ENCODE results near the gene RELA.
"Not testable (repeated sequence)": the region's sequence is repeated elsewhere in the genome, so short reads cannot be mapped to it uniquely, and the experiment has no call there.

The RELA gene

GRCh38 chr11:65649656-65650546 lies 12.8 kb downstream of the RELA start:
- DNase-seq = no peak

GRCh38 chr11:65648997-65649493 lies 13.7 kb downstream of the RELA start:
- DNase-seq = no peak

- DNase-seq = peak; percentile 87
These were observed 15.6 kb downstream of the RELA start for GRCh38 chr11:65646958-65647701.

- no peak for DNase-seq
These were observed 16.3 kb downstream of the RELA start for GRCh38 chr11:65646288-65646957.

- DNase-seq = no peak
These were observed 17.0 kb downstream of the RELA start for GRCh38 chr11:65645710-65646109.

- no peak for DNase-seq
These were observed 17.9 kb downstream of the RELA start for GRCh38 chr11:65644837-65645236.

GRCh38 chr11:65643971-65644370 lies 18.7 kb downstream of the RELA start:
- no peak for DNase-seq

GRCh38 chr11:65642014-65642671 lies 20.6 kb downstream of the RELA start:
- DNase-seq = no peak

- DNase-seq = no peak
These were observed 21.3 kb downstream of the RELA start for GRCh38 chr11:65641297-65642013.

- no peak for DNase-seq
These were observed 22.0 kb downstream of the RELA start for GRCh38 chr11:65640483-65641296.

- no peak for DNase-seq
These were observed 22.9 kb downstream of the RELA start for GRCh38 chr11:65639623-65640482.

- not testable (repeated sequence) for DNase-seq
These were observed 23.5 kb downstream of the RELA start for GRCh38 chr11:65639228-65639597.

GRCh38 chr11:65637794-65638419 lies 24.8 kb downstream of the RELA start, which contains the start of gene SIPA1:
SIPA1 (plus strand) TSS chr11:65638101; CDS start chr11:65640922, 2,821 bp downstream.
- peak; percentile 84 for DNase-seq

- DNase-seq = no peak
These were observed 25.6 kb downstream of the RELA start for GRCh38 chr11:65637032-65637557.

GRCh38 chr11:65636108-65637031 lies 26.3 kb downstream of the RELA start:
- no peak for DNase-seq

GRCh38 chr11:65634905-65635731 lies 27.6 kb downstream of the RELA start:
- no peak for DNase-seq

GRCh38 chr11:65634440-65634839 lies 28.3 kb downstream of the RELA start:
- no peak for DNase-seq

Measured in right kidney (tissue), 1 donor.